Activated CD8-positive, alpha-beta memory T cell treated with anti-CD3 and anti-CD28 coated beads for 4 hours (primary cell): ENCODE measurements around the gene MED9.

Source experiments
- DNase-seq, 2 donors: peaks; one replicate each; pipeline ENCODE4 v3.0.0-alpha.2; 2020; ENCODE audit warnings: low read depth in 2 of 2

Gene MED9

GRCh38 chr17:17491546-17491988 is 14.8 kb downstream of the MED9 start:
- no peak for DNase-seq

- DNase-seq = no peak
Observed at GRCh38 chr17:17492085-17492484, 15.3 kb downstream of the MED9 start.

GRCh38 chr17:17492571-17492970 is 15.8 kb downstream of the MED9 start:
- no peak for DNase-seq

- DNase-seq = no peak
Observed at GRCh38 chr17:17493249-17493985, 16.6 kb downstream of the MED9 start.

- DNase-seq = no peak
Observed at GRCh38 chr17:17493986-17494466, 17.2 kb downstream of the MED9 start.

GRCh38 chr17:17494499-17494869 is 17.7 kb downstream of the MED9 start:
- no peak for DNase-seq

- DNase-seq = no peak
Observed at GRCh38 chr17:17494870-17495535, 18.2 kb downstream of the MED9 start.

GRCh38 chr17:17495536-17496188 is 18.9 kb downstream of the MED9 start:
- no peak for DNase-seq

GRCh38 chr17:17496189-17497064 is 19.6 kb downstream of the MED9 start, which contains the start of gene RASD1:
Gene RASD1 (minus strand): TSS chr17:17496395. CDS start chr17:17496181, 214 bp downstream.
- DNase-seq = peak; percentile 54 to 61

- DNase-seq = no peak
Observed at GRCh38 chr17:17497065-17497844, 20.5 kb downstream of the MED9 start.

GRCh38 chr17:17497845-17498520 is 21.2 kb downstream of the MED9 start:
- DNase-seq = no peak

GRCh38 chr17:17498606-17499301 is 22.0 kb downstream of the MED9 start:
- no peak for DNase-seq

- no peak for DNase-seq
Observed at GRCh38 chr17:17499402-17500145, 22.8 kb downstream of the MED9 start.

- DNase-seq = no peak
Observed at GRCh38 chr17:17500999-17501605, 24.3 kb downstream of the MED9 start.

GRCh38 chr17:17502741-17503565 is 26.2 kb downstream of the MED9 start:
- DNase-seq = no peak

- no peak for DNase-seq
Observed at GRCh38 chr17:17503566-17504130, 26.8 kb downstream of the MED9 start.
